ENCODE measurements around the gene TMEM89.

DNA sequence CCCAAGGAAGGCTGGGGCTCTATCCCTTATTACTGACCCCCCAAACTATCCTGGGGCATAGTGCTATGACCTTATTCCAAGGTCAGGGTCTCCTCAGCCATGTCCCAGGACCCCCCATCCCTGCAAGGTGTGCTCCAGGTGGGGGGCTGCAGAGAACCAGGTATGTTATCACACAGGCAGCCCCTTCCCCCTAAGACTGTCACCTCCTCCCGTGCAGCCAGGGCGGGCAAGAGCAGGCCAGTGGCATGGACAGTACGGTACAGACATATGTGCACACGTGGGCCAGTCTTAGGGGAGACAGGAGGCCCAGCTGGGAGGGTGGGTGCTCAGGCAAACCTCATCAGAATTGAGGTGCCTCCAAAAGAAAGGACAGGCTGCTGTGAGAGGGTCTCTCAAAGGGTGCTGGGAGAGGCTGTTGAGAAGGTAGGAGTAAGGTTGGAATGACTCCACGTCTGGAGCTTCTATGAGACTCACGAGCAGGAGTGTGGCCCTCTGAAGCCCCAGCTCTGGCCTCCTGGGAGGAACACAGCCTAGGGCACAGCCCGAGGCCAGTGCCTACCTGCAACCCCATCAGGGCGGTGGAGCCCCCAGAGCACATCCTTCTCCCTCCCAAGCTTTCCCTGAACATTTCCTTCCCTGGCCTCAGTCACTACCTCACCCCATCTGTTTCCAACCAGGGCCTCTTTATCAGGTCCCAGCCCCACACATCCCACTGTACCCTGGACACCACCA, 24.7 kb downstream of the TMEM89 start:
- TF ChIP-seq CTCF (IDR thresholded peaks at IDR 0.05) (no peak), POLR2A (IDR thresholded peaks at IDR 0.05) (no peak), EP300 (IDR thresholded peaks at IDR 0.05) (no peak)
